ENCODE measurements around the gene ELAVL1.
"Not testable (repeated sequence)": the region's sequence is repeated elsewhere in the genome, so short reads cannot be mapped to it uniquely, and the experiment has no call there.

Gene ELAVL1

GRCh38 chr19:8005534-8006256 lies at the start of gene ELAVL1:
TSS of gene ELAVL1 (minus strand) at chr19:8005641. CDS start at chr19:7991815, 13,826 bp downstream.
- DNase-seq = no peak

- no peak for DNase-seq
These were observed 48.7 kb upstream of the ELAVL1 start for GRCh38 chr19:8054169-8054568.

- no peak for DNase-seq
These were observed 47.0 kb upstream of the ELAVL1 start, which contains the start of gene CCL25 for GRCh38 chr19:8052464-8052859. TSS of gene CCL25 (plus strand) at chr19:8052760. CDS start at chr19:8053050, 290 bp downstream.

GRCh38 chr19:8050274-8051096 lies 45.0 kb upstream of the ELAVL1 start:
- no peak for DNase-seq

- DNase-seq = no peak
These were observed 41.2 kb upstream of the ELAVL1 start for GRCh38 chr19:8046569-8047165.

- DNase-seq = no peak
These were observed 40.6 kb upstream of the ELAVL1 start for GRCh38 chr19:8045872-8046568.

- DNase-seq = no peak
These were observed 38.6 kb upstream of the ELAVL1 start for GRCh38 chr19:8044018-8044417.

GRCh38 chr19:8042900-8043299 lies 37.5 kb upstream of the ELAVL1 start:
- no peak for DNase-seq

- no peak for DNase-seq
These were observed 36.1 kb upstream of the ELAVL1 start for GRCh38 chr19:8041531-8041931.

GRCh38 chr19:8039231-8039630 lies 33.8 kb upstream of the ELAVL1 start:
- DNase-seq = no peak

- DNase-seq = no peak
These were observed 33.4 kb upstream of the ELAVL1 start for GRCh38 chr19:8038815-8039214.

GRCh38 chr19:8036434-8037099 lies 31.1 kb upstream of the ELAVL1 start:
- DNase-seq = no peak

- no peak for DNase-seq
These were observed 28.7 kb upstream of the ELAVL1 start for GRCh38 chr19:8034178-8034525.

GRCh38 chr19:8033287-8034177 lies 28.1 kb upstream of the ELAVL1 start:
- DNase-seq = not testable (repeated sequence)

GRCh38 chr19:8030960-8031359 lies 25.5 kb upstream of the ELAVL1 start:
- no peak for DNase-seq

GRCh38 chr19:8028951-8029491 lies 23.6 kb upstream of the ELAVL1 start:
- no peak for DNase-seq

- no peak for DNase-seq
These were observed 19.9 kb upstream of the ELAVL1 start for GRCh38 chr19:8025316-8025715.

- DNase-seq = not testable (repeated sequence)
These were observed 18.8 kb upstream of the ELAVL1 start for GRCh38 chr19:8024256-8024655.

GRCh38 chr19:8023371-8023770 lies 17.9 kb upstream of the ELAVL1 start:
- DNase-seq = no peak

GRCh38 chr19:8022275-8022674 lies 16.8 kb upstream of the ELAVL1 start:
- no peak for DNase-seq

- no peak for DNase-seq
These were observed 15.9 kb upstream of the ELAVL1 start for GRCh38 chr19:8021374-8021773.
